GM12891 (cell line): ENCODE data around the gene TAF1B.

ENCODE experiments used
- POLR2A ChIP-seq: IDR thresholded peaks from 2 replicates; pipeline ENCODE4 v1.6.1; 2011; ENCODE audit warnings: low read depth, low read length, control low read depth
- TAF1 ChIP-seq: IDR thresholded peaks from 2 replicates; pipeline ENCODE4 v1.6.1; 2011; ENCODE audit warnings: low read depth, low read length, control low read depth

GRCh38 chr2:9952286-9952737, 109.0 kb downstream of the TAF1B start:
- no peak for TF ChIP-seq POLR2A
- no peak for TF ChIP-seq TAF1
